LNCAP (cell line): ENCODE measurements around the gene PRRC2B.

Experiments
- CTCF ChIP-seq: fragments of 450-650 bp; IDR thresholded peaks from 2 replicates; pipeline ENCODE4 v1.5.1; 2017; ENCODE audit warnings: mild to moderate bottlenecking

The PRRC2B gene

GRCh38 chr9:131478911-131479310, 85.0 kb downstream of the PRRC2B start:
- no peak for TF ChIP-seq CTCF

GRCh38 chr9:131480258-131480657, 86.4 kb downstream of the PRRC2B start:
- TF ChIP-seq CTCF, result no peak

- no peak for TF ChIP-seq CTCF
Measured at GRCh38 chr9:131481441-131482342, 87.8 kb downstream of the PRRC2B start.

- TF ChIP-seq CTCF, result no peak
Measured at GRCh38 chr9:131482343-131483006, 88.6 kb downstream of the PRRC2B start.

- TF ChIP-seq CTCF, result no peak
Measured at GRCh38 chr9:131483319-131484050, 89.6 kb downstream of the PRRC2B start.

GRCh38 chr9:131484051-131484445, 90.2 kb downstream of the PRRC2B start:
- no peak for TF ChIP-seq CTCF

- no peak for TF ChIP-seq CTCF
Measured at GRCh38 chr9:131484560-131485185, 90.8 kb downstream of the PRRC2B start.
